Measurements from ENCODE around the gene CD58.

CD58 gene

DNA sequence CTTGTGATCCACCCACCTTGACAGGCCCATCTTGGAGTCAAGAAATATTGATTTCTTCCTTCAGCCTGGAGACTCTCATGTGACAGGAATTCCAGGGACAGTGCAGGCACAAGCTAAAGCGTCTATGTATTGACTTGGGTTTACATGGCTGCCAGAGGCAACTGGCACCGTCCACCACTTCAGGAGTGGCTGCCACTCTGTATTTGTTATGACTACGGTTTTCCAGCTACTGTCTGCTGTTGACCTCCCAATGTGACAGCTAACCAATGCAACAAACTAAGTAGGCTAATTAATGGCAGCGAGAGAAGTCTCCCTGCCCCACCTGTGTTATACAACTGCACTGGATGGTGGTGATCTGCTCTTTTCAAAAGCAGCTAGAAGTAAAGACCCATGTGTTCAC is 56.9 kb downstream of the CD58 start:
- Histone ChIP-seq H3K9me3 (ENCODE audit: control insufficient read depth in 5 of 5, low read length in 5 of 5) (no peaks in the 10 kb centered on the region), H3K4me1 (ENCODE audit: control insufficient read depth in 5 of 5, insufficient read depth in 5 of 5, low read length in 5 of 5) (no peaks in the 10 kb centered on the region), H3K36me3 (ENCODE audit: control insufficient read depth in 5 of 5, insufficient read depth in 5 of 5, low read length in 5 of 5) (peaks cover 0 to 18% (median 7%) of the 10 kb centered on the region in 5 donors), H3K27me3 (ENCODE audit: control insufficient read depth in 5 of 5, insufficient read depth in 4 of 5, low read length in 5 of 5) (no peaks in the 10 kb centered on the region), H3K9ac (ENCODE audit: low read length in 5 of 5) (no peak overlapping the region), H3K4me3 (ENCODE audit: low read depth in 1 of 5, low read length in 5 of 5) (no peak overlapping the region), H3K27ac (ENCODE audit: low read depth, low read length) (no peak overlapping the region)

DNA sequence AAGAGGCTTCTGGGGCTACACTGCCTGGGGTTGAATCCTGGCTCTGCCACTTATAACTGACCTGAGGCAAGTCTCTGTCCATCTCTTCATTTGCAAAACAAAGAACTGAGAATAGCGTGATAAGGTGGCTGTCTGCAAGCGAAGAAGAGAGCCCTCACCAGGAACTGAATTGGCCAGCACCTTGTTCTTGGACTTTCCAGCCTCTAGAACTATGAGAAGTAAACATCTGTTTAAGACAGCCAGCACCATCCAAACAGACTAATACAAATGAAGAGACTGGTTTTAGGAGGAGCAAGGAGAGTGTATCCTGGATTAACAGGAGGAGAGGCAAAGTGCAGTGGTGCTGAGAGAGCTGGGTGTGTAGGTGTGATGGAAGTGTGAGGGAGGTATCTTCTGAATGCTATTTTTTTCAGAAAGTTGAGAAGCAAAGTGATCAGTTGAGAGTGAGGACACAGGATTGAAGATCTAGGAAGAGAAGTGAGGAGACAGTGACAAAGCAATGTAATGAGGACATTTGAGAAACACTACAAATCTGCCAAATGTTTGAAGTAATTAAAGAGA is 59.3 kb downstream of the CD58 start:
- no peak overlapping the region for H3K4me3 ChIP-seq (ENCODE audit: low read depth in 1 of 5, low read length in 5 of 5)
- H3K36me3 ChIP-seq (ENCODE audit: control insufficient read depth in 5 of 5, insufficient read depth in 5 of 5, low read length in 5 of 5), result peaks cover 0 to 5% (median 2%) of the 10 kb centered on the region in 5 donors
- no peak overlapping the region for H3K9ac ChIP-seq (ENCODE audit: low read length in 5 of 5)
- no peaks in the 10 kb centered on the region for H3K9me3 ChIP-seq (ENCODE audit: control insufficient read depth in 5 of 5, low read length in 5 of 5)
- H3K27me3 ChIP-seq (ENCODE audit: control insufficient read depth in 5 of 5, insufficient read depth in 4 of 5, low read length in 5 of 5), result no peaks in the 10 kb centered on the region
- H3K27ac ChIP-seq (ENCODE audit: low read depth, low read length), result no peak overlapping the region
- no peaks in the 10 kb centered on the region for H3K4me1 ChIP-seq (ENCODE audit: control insufficient read depth in 5 of 5, insufficient read depth in 5 of 5, low read length in 5 of 5)

DNA sequence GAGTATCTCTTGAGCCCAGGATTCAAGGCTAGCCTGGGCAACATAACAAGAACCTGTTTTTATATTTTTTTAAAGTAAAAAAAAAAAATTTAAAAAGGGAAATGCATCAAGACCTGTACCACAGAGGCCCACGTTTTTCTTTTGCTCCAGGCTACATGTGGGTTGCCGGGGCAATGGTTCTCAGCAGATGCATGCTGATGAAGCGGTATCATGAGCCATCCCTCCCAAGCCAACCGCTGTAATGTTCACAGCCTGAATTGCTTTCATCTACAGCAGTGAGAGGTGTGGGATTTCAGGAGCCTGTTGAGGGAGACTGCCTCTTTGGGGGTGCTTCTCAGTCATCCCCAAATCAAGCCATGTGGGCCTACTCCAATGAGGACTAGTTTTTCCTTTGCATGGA is 60.5 kb downstream of the CD58 start:
- Histone ChIP-seq H3K4me1 (ENCODE audit: control insufficient read depth in 5 of 5, insufficient read depth in 5 of 5, low read length in 5 of 5) (no peaks in the 10 kb centered on the region), H3K27ac (ENCODE audit: low read depth, low read length) (no peak overlapping the region), H3K4me3 (ENCODE audit: low read depth in 1 of 5, low read length in 5 of 5) (no peak overlapping the region), H3K36me3 (ENCODE audit: control insufficient read depth in 5 of 5, insufficient read depth in 5 of 5, low read length in 5 of 5) (peaks cover 0 to 5% (median 2%) of the 10 kb centered on the region in 5 donors), H3K9me3 (ENCODE audit: control insufficient read depth in 5 of 5, low read length in 5 of 5) (no peaks in the 10 kb centered on the region), H3K9ac (ENCODE audit: low read length in 5 of 5) (no peak overlapping the region), H3K27me3 (ENCODE audit: control insufficient read depth in 5 of 5, insufficient read depth in 4 of 5, low read length in 5 of 5) (no peaks in the 10 kb centered on the region)

DNA sequence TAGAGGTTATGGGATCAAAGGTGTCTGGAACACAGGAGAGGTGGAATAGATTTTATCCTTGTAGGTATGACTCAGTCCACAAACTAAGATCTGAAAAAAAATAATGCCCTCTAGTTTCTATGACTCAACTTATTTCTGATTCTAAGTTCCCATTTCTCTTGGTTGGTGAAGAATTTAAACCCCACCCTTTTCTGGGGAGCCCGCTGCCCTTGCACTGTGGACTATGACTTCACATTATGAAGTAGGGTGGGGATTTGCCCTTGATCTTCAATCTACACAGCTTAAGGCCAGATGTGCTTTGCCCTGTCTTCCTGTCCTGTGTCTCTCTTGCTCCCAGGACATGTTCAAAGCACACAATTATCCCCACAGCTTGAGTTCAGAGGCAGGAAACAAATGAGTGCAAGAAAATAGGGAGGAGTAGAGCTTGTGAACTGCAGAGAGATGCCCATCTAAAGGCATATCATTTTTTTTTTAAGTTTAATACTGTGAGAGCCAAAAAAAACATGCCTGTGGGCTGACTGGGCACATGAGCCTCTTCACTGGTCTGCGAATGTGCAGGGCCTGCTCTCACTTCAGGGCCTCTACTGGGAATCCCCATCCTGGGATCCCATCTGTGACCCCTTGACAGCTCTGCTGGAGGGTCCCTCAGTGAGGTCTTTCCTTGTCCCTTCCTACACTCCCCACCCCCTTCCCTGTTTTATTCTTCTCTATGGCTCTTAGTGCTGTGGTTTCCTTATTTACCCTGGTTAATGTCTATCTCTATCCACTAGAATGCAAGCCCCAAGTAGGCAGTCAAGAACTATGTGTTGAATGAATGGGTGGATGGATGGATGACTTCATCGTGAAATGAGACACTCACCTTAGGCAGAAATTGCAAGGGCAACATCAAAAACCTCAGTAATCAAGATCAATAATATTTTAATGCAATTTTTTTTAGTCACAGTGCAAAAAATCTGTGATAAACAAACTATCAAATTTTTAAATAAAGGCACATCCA is 61.5 kb downstream of the CD58 start:
- no peak overlapping the region for H3K27ac ChIP-seq (ENCODE audit: low read depth, low read length)
- H3K4me1 ChIP-seq (ENCODE audit: control insufficient read depth in 5 of 5, insufficient read depth in 5 of 5, low read length in 5 of 5), result peaks cover 0 to 8% (median 6%) of the 10 kb centered on the region in 5 donors
- H3K9ac ChIP-seq (ENCODE audit: low read length in 5 of 5), result no peak overlapping the region

DNA sequence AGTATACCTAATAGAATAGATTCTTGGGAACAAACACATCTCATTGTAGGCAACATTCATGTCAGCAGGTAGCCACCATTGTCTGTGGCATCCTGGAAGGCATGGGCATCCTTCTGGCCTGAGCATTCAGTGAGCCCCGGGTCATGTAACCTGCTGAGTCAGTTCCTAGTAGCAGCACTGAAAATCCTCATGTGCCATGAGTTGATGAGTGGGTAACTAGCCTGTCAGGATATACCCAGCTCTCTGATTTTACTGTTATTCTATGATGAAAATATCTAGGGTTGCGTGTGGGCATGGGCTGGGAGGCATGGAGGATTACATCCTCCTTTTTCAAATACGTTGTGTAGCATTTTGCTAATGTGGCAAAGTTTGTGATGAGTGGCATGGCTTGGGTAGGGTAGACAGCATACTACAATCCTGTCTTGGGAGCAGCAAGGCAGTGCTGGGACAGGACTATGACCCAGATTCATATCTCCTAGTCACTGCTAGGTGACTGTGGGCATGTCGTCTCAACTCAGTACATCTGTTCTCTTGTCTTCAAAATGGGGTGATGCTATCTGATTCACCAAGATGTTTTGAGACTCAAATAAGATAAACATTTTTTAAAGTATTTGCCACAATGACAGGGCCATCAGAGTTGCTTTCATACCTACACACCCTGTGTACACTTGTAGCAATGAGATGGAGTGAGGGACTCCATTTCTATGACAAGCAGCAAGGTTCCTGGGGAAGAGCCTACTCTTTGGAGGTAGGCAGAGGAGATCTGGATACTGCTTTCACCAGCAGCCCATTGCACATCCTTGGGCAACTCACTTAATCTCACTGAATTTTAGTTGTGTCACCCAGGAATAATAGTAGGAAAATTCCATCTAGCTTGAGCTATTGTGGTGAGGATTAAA is 62.5 kb downstream of the CD58 start:
- no peak overlapping the region for H3K4me3 ChIP-seq (ENCODE audit: low read depth in 1 of 5, low read length in 5 of 5)
- H3K27me3 ChIP-seq (ENCODE audit: control insufficient read depth in 5 of 5, insufficient read depth in 4 of 5, low read length in 5 of 5), result no peaks in the 10 kb centered on the region
- no peaks in the 10 kb centered on the region for H3K36me3 ChIP-seq (ENCODE audit: control insufficient read depth in 5 of 5, insufficient read depth in 5 of 5, low read length in 5 of 5)
- no peak overlapping the region for H3K9ac ChIP-seq (ENCODE audit: low read length in 5 of 5)
- no peak overlapping the region for H3K27ac ChIP-seq (ENCODE audit: low read depth, low read length)
- H3K9me3 ChIP-seq (ENCODE audit: control insufficient read depth in 5 of 5, low read length in 5 of 5), result no peaks in the 10 kb centered on the region
- peaks cover 2 to 18% (median 16%) of the 10 kb centered on the region in 5 donors for H3K4me1 ChIP-seq (ENCODE audit: control insufficient read depth in 5 of 5, insufficient read depth in 5 of 5, low read length in 5 of 5)

More for the DNA sequence above, 61.5 kb downstream of the CD58 start:
- Histone ChIP-seq H3K4me3 (ENCODE audit: low read depth in 1 of 5, low read length in 5 of 5) (no peak overlapping the region), H3K36me3 (ENCODE audit: control insufficient read depth in 5 of 5, insufficient read depth in 5 of 5, low read length in 5 of 5) (peaks cover 0 to 5% (median 0%) of the 10 kb centered on the region in 5 donors), H3K9me3 (ENCODE audit: control insufficient read depth in 5 of 5, low read length in 5 of 5) (no peaks in the 10 kb centered on the region), H3K27me3 (ENCODE audit: control insufficient read depth in 5 of 5, insufficient read depth in 4 of 5, low read length in 5 of 5) (no peaks in the 10 kb centered on the region)

DNA sequence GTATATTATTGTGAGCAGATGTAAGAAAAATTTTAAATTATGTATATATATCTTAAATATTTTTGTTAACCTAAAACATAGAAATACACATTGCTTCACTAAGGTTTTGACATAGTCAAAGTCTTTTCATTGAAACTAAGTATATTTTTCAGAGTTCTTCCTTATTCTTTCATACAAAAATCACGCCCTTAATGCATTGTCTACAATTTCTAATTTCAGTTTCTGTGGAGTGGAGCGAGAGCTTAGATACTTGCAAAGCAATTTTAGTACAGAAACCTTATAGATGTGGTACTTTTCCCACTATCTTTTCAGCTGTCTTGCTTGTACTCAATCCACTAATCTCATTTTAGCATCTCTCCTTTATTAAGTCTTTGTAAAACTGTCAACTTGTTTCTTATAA is 63.2 kb downstream of the CD58 start:
- Histone ChIP-seq H3K9me3 (ENCODE audit: control insufficient read depth in 5 of 5, low read length in 5 of 5) (no peaks in the 10 kb centered on the region), H3K27ac (ENCODE audit: low read depth, low read length) (no peak overlapping the region), H3K27me3 (ENCODE audit: control insufficient read depth in 5 of 5, insufficient read depth in 4 of 5, low read length in 5 of 5) (no peaks in the 10 kb centered on the region), H3K4me3 (ENCODE audit: low read depth in 1 of 5, low read length in 5 of 5) (no peak overlapping the region), H3K36me3 (ENCODE audit: control insufficient read depth in 5 of 5, insufficient read depth in 5 of 5, low read length in 5 of 5) (no peaks in the 10 kb centered on the region), H3K9ac (ENCODE audit: low read length in 5 of 5) (no peak overlapping the region), H3K4me1 (ENCODE audit: control insufficient read depth in 5 of 5, insufficient read depth in 5 of 5, low read length in 5 of 5) (peaks cover 2 to 22% (median 20%) of the 10 kb centered on the region in 5 donors)

DNA sequence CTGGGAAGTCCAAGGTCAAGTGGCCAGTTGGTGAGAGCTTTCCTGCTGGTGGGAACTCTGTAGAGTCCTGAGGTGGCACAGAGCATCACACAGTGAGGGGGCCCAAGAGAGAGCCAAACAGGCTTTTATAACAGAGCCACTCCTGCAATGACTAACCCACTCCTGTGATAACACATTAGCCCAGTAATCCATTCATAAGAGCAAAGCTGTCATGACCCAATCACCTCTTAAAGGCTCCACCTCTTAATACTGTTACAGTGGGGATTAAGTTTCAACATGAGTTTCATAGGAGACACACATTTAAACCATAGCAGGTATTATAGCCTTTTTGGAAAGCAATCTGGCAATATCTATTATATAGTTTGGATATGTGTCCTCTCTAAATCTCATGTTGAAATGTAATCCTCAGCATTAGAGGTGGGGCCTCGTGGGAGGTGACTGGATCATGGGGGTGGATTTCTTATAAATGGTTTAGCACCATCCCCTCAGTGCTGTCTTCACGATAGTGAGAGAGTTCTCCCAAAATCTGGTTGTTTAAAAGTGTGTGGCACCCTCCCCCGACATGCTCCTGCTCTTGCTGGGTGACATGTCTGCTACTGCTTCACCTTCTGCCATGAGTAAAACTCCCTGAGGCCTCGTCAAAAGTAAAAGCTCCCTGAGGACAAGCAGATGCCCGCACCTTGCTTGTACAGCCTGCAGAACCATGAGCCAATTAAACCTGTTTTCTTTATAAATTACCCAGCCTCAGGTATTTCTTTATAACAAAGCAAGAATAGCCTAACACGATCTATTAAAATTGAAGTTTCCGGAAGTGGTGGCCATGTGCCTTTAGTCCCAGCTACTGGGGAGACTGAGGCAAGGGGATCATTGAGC is 64.5 kb downstream of the CD58 start:
- Histone ChIP-seq H3K4me3 (ENCODE audit: low read depth in 1 of 5, low read length in 5 of 5) (no peak overlapping the region), H3K4me1 (ENCODE audit: control insufficient read depth in 5 of 5, insufficient read depth in 5 of 5, low read length in 5 of 5) (peaks cover 2 to 22% (median 20%) of the 10 kb centered on the region in 5 donors), H3K9ac (ENCODE audit: low read length in 5 of 5) (no peak overlapping the region), H3K27me3 (ENCODE audit: control insufficient read depth in 5 of 5, insufficient read depth in 4 of 5, low read length in 5 of 5) (no peaks in the 10 kb centered on the region), H3K36me3 (ENCODE audit: control insufficient read depth in 5 of 5, insufficient read depth in 5 of 5, low read length in 5 of 5) (no peaks in the 10 kb centered on the region), H3K9me3 (ENCODE audit: control insufficient read depth in 5 of 5, low read length in 5 of 5) (no peaks in the 10 kb centered on the region), H3K27ac (ENCODE audit: low read depth, low read length) (no peak overlapping the region)

DNA sequence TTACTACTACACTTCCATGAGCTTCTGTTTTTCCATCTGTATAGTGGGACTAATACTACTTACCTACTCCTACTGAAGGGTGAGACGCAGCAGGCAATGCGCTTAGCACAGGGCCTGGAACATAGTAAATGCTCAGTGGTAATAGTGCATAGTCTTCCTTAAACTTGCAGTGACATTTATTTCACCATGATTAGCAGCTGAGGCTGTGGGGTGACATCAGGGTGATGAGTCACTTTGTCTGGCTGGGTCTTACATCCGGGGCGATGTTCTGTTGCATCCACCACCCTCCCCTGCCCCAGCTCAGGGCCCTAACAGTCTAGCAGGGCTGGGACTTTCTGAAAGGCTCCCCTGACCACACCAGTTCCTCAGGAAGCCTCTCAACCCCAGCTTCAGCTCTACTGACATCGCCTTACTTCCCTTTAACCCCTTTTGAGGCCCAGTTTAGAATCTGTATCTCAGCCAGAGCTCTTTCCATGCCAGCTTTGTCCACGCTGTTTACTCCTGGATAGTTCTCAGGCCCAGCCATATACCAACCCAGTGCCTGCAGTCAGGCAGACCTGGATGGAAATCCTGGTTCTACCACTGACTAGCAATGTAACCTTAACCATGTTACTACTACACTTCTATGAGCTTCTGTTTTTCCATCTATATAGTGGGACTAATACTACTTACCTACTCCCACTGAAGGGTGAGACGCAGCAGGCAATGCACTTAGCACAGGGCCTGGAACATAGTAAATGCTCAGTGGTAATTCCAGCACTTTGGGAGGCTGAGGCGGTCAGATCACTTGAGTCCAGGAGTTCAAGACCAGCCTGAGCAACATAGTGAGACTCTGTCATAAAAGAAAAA is 66.3 kb downstream of the CD58 start:
- Histone ChIP-seq H3K27me3 (ENCODE audit: control insufficient read depth in 5 of 5, insufficient read depth in 4 of 5, low read length in 5 of 5) (no peaks in the 10 kb centered on the region), H3K9me3 (ENCODE audit: control insufficient read depth in 5 of 5, low read length in 5 of 5) (no peaks in the 10 kb centered on the region), H3K27ac (ENCODE audit: low read depth, low read length) (peak overlapping the region; percentile 48), H3K36me3 (ENCODE audit: control insufficient read depth in 5 of 5, insufficient read depth in 5 of 5, low read length in 5 of 5) (no peaks in the 10 kb centered on the region), H3K4me1 (ENCODE audit: control insufficient read depth in 5 of 5, insufficient read depth in 5 of 5, low read length in 5 of 5) (peaks cover 2 to 22% (median 20%) of the 10 kb centered on the region in 5 donors), H3K4me3 (ENCODE audit: low read depth in 1 of 5, low read length in 5 of 5) (no peak overlapping the region), H3K9ac (ENCODE audit: low read length in 5 of 5) (peak overlapping the region in 1 of 5 donors; percentile 19)
